Measurements from ENCODE around the gene CSRNP3.

GRCh38 chr2:165456027-165456426, 13.5 kb upstream of the CSRNP3 start:
- TF ChIP-seq CTBP1 (IDR thresholded peaks at IDR 0.05; ENCODE audit: borderline replicate concordance): no peak
- TF ChIP-seq NFRKB (IDR thresholded peaks at IDR 0.05): no peak
- TF ChIP-seq LEF1 (IDR thresholded peaks at IDR 0.05; ENCODE audit: borderline replicate concordance): no peak
- TF ChIP-seq FOXK2 (IDR thresholded peaks at IDR 0.05): no peak
- TF ChIP-seq TARDBP (IDR thresholded peaks at IDR 0.05): no peak
- no peak for TF ChIP-seq SUZ12 (IDR thresholded peaks at IDR 0.05)
- no peak for TF ChIP-seq BHLHE40 (IDR thresholded peaks at IDR 0.05; ENCODE audit: borderline replicate concordance)
- TF ChIP-seq SP1 (IDR thresholded peaks at IDR 0.05): no peak
- TF ChIP-seq FOXM1 (IDR thresholded peaks at IDR 0.05; ENCODE audit: borderline replicate concordance): no peak
- TF ChIP-seq ZNF384 (IDR thresholded peaks at IDR 0.05): no peak
- TF ChIP-seq PKNOX1 (IDR thresholded peaks at IDR 0.05): no peak
- TF ChIP-seq FOXA1 (IDR thresholded peaks at IDR 0.05): no peak
- TF ChIP-seq ELF4 (IDR thresholded peaks at IDR 0.05): no peak
- no peak for TF ChIP-seq HDGF (IDR thresholded peaks at IDR 0.05; ENCODE audit: borderline replicate concordance)

Data from HEK293T (cell line).